Breast epithelium (tissue), 4 donors: Measurements from ENCODE around the gene PRKAR2A. TPM values are rescaled to one million over a fixed set of nuclear protein-coding genes. Genes with fewer than 3 reads are reported as not detected.

Experiments
- DNase-seq, 2 donors: peaks; one replicate each; pipeline ENCODE4 v3.0.0-alpha.2; 2019; ENCODE audit warnings: low spot score in 2 of 2
- H3K27ac ChIP-seq, 2 donors: fragments of 200-600 bp; sonication (generic) in 1 of 2; one replicate each; pipeline ENCODE4 v1.5.1; 2016 to 2019; ENCODE audit warnings: mild to moderate bottlenecking in 1 of 2
- H3K27me3 ChIP-seq, 2 donors: fragments of 200-600 bp; sonication (generic) in 1 of 2; one replicate each; pipeline versions ENCODE4 v1.5.1 to v1.6.0; 2017 to 2019; ENCODE audit warnings: control low read depth in 1 of 2, mild to moderate bottlenecking in 1 of 2
- H3K36me3 ChIP-seq: fragments of 200-600 bp; one replicate; pipeline ENCODE4 v1.5.1; 2019
- H3K4me1 ChIP-seq, 2 donors: fragments of 200-600 bp; sonication (generic); one replicate each; pipeline ENCODE4 v1.5.1; 2016 to 2019; ENCODE audit warnings: control low read depth in 1 of 2
- H3K4me3 ChIP-seq, 3 donors: fragments of 200-600 bp; sonication (generic); 1 replicate in 2 of 3; 2 replicates in 1 of 3; pipeline ENCODE4 v1.5.1; 2016 to 2019; ENCODE audit warnings: mild to moderate bottlenecking in 3 of 3, moderate library complexity in 2 of 3
- H3K9me3 ChIP-seq, 2 donors: fragments of 200-600 bp; sonication (generic) in 1 of 2; one replicate each; pipeline ENCODE4 v1.5.1; 2016 to 2019; ENCODE audit warnings: control low read depth in 1 of 2
- POLR2A ChIP-seq: fragments of 450-650 bp; IDR thresholded peaks from one replicate; pipeline ENCODE4 v1.6.1; 2016; ENCODE audit warnings: antibody characterized with exemption, mild to moderate bottlenecking, moderate library complexity
- POLR2AphosphoS5 ChIP-seq, 3 donors: sonication (generic); formaldehyde crosslinking; IDR thresholded peaks; one replicate each; pipeline ENCODE4 v1.6.1; 2017; ENCODE audit warnings: antibody characterized with exemption in 3 of 3
- intact Hi-C: fragments of 100-400 bp; cut with DNase I; formaldehyde crosslinking; loops from one replicate; pipeline ENCODE4 v1.15.1; 2023; ENCODE audit warnings: low total_unique reads
- total RNA-seq, 3 donors: library from RNA; depleted of rRNA; stranded (reverse); fragments of >200 nt; gene quantifications; one replicate each; pipeline ENCODE4 v1.1.0, GENCODE V29; 2016
- TF ChIP-seq, protein P1 (sequence below), 3 donors: fragments of 450-650 bp; IDR thresholded peaks; one replicate each; pipeline ENCODE4 v1.5.1; 2016 to 2017; ENCODE audit warnings: antibody characterized with exemption in 3 of 3, mild to moderate bottlenecking in 3 of 3, moderate library complexity in 3 of 3

Gene PRKAR2A
- total RNA-seq, 3 donors from 2014 or later, result 27.2 to 33.0 (median 30.7) TPM

DNA sequence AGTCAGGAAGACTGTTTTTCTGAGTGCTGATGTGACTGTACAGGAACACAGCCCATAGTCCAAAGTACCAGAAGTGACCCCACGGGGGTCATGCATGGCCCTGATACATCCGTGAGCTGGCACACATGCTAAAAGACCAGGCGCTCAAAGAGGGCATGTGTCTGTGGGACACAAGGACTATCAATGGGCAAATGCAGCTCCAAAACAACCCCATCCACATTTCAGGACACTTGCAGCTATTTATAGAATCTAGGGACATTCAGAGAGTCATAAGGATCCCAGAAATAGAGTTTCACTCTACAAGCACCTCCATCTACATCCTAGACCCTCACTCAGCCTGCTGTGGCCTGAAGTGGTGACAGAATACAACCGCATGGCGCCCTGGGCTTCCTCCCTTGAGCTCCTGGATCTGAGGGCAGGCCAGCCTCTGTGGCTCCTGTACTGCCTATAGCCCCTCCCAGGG, 34.0 kb upstream of the PRKAR2A start:
- intact Hi-C loops, result no loop called here
- Histone ChIP-seq H3K36me3 (no peaks in the 10 kb centered on the region), H3K27me3 (no peaks in the 10 kb centered on the region), H3K9me3 (no peaks in the 10 kb centered on the region), H3K27ac (no peak overlapping the region), H3K4me3 (no peak overlapping the region), H3K4me1 (no peaks in the 10 kb centered on the region)
- no peak for DNase-seq
- TF ChIP-seq, protein P1, sequence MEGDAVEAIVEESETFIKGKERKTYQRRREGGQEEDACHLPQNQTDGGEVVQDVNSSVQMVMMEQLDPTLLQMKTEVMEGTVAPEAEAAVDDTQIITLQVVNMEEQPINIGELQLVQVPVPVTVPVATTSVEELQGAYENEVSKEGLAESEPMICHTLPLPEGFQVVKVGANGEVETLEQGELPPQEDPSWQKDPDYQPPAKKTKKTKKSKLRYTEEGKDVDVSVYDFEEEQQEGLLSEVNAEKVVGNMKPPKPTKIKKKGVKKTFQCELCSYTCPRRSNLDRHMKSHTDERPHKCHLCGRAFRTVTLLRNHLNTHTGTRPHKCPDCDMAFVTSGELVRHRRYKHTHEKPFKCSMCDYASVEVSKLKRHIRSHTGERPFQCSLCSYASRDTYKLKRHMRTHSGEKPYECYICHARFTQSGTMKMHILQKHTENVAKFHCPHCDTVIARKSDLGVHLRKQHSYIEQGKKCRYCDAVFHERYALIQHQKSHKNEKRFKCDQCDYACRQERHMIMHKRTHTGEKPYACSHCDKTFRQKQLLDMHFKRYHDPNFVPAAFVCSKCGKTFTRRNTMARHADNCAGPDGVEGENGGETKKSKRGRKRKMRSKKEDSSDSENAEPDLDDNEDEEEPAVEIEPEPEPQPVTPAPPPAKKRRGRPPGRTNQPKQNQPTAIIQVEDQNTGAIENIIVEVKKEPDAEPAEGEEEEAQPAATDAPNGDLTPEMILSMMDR (IDR thresholded peaks at IDR 0.05), result no peak
- no peak for TF ChIP-seq POLR2AphosphoS5 (IDR thresholded peaks at IDR 0.05)
- no peak for TF ChIP-seq POLR2A

DNA sequence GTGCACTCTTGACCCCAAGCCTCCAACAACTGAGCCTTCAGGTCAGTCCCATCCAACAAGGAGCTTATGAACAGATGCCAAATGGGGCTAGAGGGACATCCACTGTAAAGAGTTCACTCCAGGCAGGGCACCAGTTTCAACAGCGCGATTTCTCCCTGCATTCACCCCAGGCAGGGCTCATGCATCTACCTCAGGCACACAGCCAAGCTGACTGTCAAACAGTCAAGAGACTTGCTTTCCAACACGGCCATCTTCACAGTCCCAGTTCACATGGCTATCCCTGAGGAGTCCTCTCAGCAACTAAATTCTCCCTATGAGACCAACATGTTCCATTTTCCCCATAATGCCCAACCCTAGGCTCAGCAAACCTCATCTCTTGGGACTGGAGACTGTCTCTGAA, 33.3 kb upstream of the PRKAR2A start:
- H3K27me3 ChIP-seq, result no peaks in the 10 kb centered on the region
- intact Hi-C loops, result no loop called here

DNA sequence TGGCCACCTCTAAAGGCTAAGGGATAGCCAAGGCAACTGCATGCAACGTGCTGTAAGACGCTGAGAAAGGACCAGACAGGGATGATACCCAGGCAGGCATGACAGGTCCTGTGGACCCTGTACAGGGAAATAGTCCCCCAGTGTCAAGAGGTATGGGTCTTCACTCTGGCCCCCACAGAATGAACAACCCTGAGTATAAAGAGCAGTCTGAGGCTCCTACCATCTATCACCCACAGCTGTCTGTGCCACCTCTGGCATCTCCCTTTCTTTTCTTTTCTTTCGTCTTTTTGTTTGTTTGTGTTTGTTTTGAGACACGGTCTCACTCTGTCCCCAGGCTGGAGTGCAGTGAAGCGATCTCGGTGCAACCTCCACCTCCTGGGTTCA, 32.3 kb upstream of the PRKAR2A start:
- no peaks in the 10 kb centered on the region for H3K36me3 ChIP-seq
- H3K27ac ChIP-seq, result no peak overlapping the region
- H3K4me3 ChIP-seq, result no peak overlapping the region
- no peak for DNase-seq
- no peaks in the 10 kb centered on the region for H3K4me1 ChIP-seq
- no peaks in the 10 kb centered on the region for H3K9me3 ChIP-seq
- no peak for TF ChIP-seq POLR2AphosphoS5 (IDR thresholded peaks at IDR 0.05)
- TF ChIP-seq, protein P1 (IDR thresholded peaks at IDR 0.05), result no peak
- intact Hi-C loops, result no loop called here
- H3K27me3 ChIP-seq, result no peaks in the 10 kb centered on the region

More for the DNA sequence above, 33.3 kb upstream of the PRKAR2A start:
- no peak for TF ChIP-seq POLR2A
- TF ChIP-seq, protein P1 (IDR thresholded peaks at IDR 0.05), result no peak
- no peak for TF ChIP-seq POLR2AphosphoS5 (IDR thresholded peaks at IDR 0.05)
- no peak for DNase-seq
- Histone ChIP-seq H3K4me1 (no peaks in the 10 kb centered on the region), H3K36me3 (no peaks in the 10 kb centered on the region), H3K9me3 (no peaks in the 10 kb centered on the region), H3K27ac (no peak overlapping the region), H3K4me3 (no peak overlapping the region)

GRCh38 chr3:48879307-48879993, 31.8 kb upstream of the PRKAR2A start:
- no peaks in the 10 kb centered on the region for H3K9me3 ChIP-seq
- intact Hi-C loops, result no loop called here
- H3K27ac ChIP-seq, result no peak overlapping the region
- no peak overlapping the region for H3K4me3 ChIP-seq
- no peaks in the 10 kb centered on the region for H3K36me3 ChIP-seq
- no peaks in the 10 kb centered on the region for H3K27me3 ChIP-seq
- no peak for DNase-seq
- TF ChIP-seq, protein P1 (IDR thresholded peaks at IDR 0.05), result no peak
- TF ChIP-seq POLR2A (no peak), POLR2AphosphoS5 (IDR thresholded peaks at IDR 0.05) (no peak)
- no peaks in the 10 kb centered on the region for H3K4me1 ChIP-seq

GRCh38 chr3:48877671-48878070, 30.0 kb upstream of the PRKAR2A start:
- no peak for DNase-seq
- H3K4me1 ChIP-seq, result no peaks in the 10 kb centered on the region
- H3K4me3 ChIP-seq, result no peak overlapping the region
- intact Hi-C loops, result no loop called here
- no peak for TF ChIP-seq POLR2A
- no peak for TF ChIP-seq POLR2AphosphoS5 (IDR thresholded peaks at IDR 0.05)
- TF ChIP-seq, protein P1 (IDR thresholded peaks at IDR 0.05), result no peak
- H3K9me3 ChIP-seq, result no peaks in the 10 kb centered on the region
- H3K27me3 ChIP-seq, result no peaks in the 10 kb centered on the region
- no peak overlapping the region for H3K27ac ChIP-seq
- no peaks in the 10 kb centered on the region for H3K36me3 ChIP-seq
